CD4-positive, alpha-beta T cell treated with Interleukin-21 for 1 hour (primary cell): ENCODE results near the gene GAPDH.

Experiments used
- DNase-seq: peaks from one replicate; pipeline ENCODE4 v3.0.0-alpha.2; 2020

GAPDH gene

GRCh38 chr12:6530576-6531260, 3.6 kb upstream of the GAPDH start:
- no peak for DNase-seq

- DNase-seq: peak; percentile 84
Observed at GRCh38 chr12:6532051-6532926, 2.0 kb upstream of the GAPDH start.

- DNase-seq: peak; percentile 25
Observed at GRCh38 chr12:6532927-6533652, 1.2 kb upstream of the GAPDH start.

GRCh38 chr12:6533653-6533922, 729 bp upstream of the GAPDH start:
- DNase-seq: no peak

GRCh38 chr12:6534695-6534944, 303 bp downstream of the GAPDH start:
- no peak for DNase-seq

GRCh38 chr12:6534945-6535696, 804 bp downstream of the GAPDH start:
- peak; percentile 81 for DNase-seq

- DNase-seq: no peak
Observed at GRCh38 chr12:6535697-6535946, 1.3 kb downstream of the GAPDH start.

GRCh38 chr12:6535960-6536847, 1.9 kb downstream of the GAPDH start:
- no peak for DNase-seq

- no peak for DNase-seq
Observed at GRCh38 chr12:6536894-6537579, 2.7 kb downstream of the GAPDH start.

- DNase-seq: peak; percentile 88
Observed at GRCh38 chr12:6537580-6538419, 3.5 kb downstream of the GAPDH start.

GRCh38 chr12:6538420-6539313, 4.3 kb downstream of the GAPDH start:
- DNase-seq: peak; percentile 14

GRCh38 chr12:6539314-6539682, 5.0 kb downstream of the GAPDH start:
- no peak for DNase-seq

- no peak for DNase-seq
Observed at GRCh38 chr12:6539707-6540134, 5.4 kb downstream of the GAPDH start.

- peak; percentile 39 for DNase-seq
Observed at GRCh38 chr12:6540181-6540877, 6.0 kb downstream of the GAPDH start.

- no peak for DNase-seq
Observed at GRCh38 chr12:6541371-6542165, 7.3 kb downstream of the GAPDH start.

- DNase-seq: peak; percentile 31
Observed at GRCh38 chr12:6542209-6543009, 8.1 kb downstream of the GAPDH start.

GRCh38 chr12:6546016-6546415, 11.7 kb downstream of the GAPDH start:
- DNase-seq: no peak

GRCh38 chr12:6547566-6547965, 13.2 kb downstream of the GAPDH start:
- DNase-seq: no peak
